ENCODE results near the gene TIMM29. TPM values are rescaled to one million over a fixed set of nuclear protein-coding genes. Genes with fewer than 3 reads are reported as not detected.

TIMM29 gene
- total and polyA plus RNA-seq, 2 of the 13 experiments (the other 11 are each of a cell fraction or from before 2014, with no cell fraction given) = 7.1 to 33.8 TPM

DNA sequence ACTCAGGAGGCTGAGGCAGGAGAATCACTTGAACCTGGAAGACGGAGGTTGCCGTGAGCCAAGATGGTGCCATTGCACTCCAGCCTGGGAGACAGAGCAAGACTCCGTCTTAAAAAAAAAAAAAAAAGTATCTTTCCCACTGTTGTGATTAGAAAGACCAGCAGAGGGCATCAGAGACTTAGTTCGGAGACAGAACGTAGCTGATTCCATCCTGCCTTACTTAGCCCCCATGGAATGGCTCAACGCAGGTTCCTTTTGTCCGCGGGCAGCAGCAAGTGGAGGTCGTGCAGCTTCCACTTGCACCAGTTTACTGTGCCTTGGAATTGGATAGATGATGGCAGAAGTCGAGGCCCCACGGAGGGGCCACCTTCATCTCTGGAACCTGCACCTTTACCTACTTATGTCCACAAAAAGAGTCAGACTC, 8.1 kb downstream of the TIMM29 start (continued):
- TF ChIP-seq, protein P1, sequence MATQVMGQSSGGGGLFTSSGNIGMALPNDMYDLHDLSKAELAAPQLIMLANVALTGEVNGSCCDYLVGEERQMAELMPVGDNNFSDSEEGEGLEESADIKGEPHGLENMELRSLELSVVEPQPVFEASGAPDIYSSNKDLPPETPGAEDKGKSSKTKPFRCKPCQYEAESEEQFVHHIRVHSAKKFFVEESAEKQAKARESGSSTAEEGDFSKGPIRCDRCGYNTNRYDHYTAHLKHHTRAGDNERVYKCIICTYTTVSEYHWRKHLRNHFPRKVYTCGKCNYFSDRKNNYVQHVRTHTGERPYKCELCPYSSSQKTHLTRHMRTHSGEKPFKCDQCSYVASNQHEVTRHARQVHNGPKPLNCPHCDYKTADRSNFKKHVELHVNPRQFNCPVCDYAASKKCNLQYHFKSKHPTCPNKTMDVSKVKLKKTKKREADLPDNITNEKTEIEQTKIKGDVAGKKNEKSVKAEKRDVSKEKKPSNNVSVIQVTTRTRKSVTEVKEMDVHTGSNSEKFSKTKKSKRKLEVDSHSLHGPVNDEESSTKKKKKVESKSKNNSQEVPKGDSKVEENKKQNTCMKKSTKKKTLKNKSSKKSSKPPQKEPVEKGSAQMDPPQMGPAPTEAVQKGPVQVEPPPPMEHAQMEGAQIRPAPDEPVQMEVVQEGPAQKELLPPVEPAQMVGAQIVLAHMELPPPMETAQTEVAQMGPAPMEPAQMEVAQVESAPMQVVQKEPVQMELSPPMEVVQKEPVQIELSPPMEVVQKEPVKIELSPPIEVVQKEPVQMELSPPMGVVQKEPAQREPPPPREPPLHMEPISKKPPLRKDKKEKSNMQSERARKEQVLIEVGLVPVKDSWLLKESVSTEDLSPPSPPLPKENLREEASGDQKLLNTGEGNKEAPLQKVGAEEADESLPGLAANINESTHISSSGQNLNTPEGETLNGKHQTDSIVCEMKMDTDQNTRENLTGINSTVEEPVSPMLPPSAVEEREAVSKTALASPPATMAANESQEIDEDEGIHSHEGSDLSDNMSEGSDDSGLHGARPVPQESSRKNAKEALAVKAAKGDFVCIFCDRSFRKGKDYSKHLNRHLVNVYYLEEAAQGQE (IDR thresholded peaks at IDR 0.05; ENCODE audit: borderline replicate concordance in 1 of 2, low read depth in 1 of 2, low read length in 2 of 2) = no peak
- no peak for TF ChIP-seq RFX5 (IDR thresholded peaks at IDR 0.05; ENCODE audit: low read depth, low read length)
- TF ChIP-seq BRCA1 (CRISPR knock-in tag; IDR thresholded peaks at IDR 0.05) = no peak
- no peak for TF ChIP-seq ATF4 (CRISPR knock-in tag; IDR thresholded peaks at IDR 0.05)
- TF ChIP-seq, protein P2, sequence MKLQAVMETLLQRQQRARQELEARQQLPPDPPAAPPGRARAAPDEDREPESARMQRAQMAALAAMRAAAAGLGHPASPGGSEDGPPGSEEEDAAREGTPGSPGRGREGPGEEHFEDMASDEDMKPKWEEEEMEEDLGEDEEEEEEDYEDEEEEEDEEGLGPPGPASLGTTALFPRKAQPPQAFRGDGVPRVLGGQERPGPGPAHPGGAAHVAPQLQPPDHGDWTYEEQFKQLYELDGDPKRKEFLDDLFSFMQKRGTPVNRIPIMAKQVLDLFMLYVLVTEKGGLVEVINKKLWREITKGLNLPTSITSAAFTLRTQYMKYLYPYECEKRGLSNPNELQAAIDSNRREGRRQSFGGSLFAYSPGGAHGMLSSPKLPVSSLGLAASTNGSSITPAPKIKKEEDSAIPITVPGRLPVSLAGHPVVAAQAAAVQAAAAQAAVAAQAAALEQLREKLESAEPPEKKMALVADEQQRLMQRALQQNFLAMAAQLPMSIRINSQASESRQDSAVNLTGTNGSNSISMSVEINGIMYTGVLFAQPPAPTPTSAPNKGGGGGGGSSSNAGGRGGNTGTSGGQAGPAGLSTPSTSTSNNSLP (IDR thresholded peaks at IDR 0.05; ENCODE audit: low read depth, low read length) = no peak
- TF ChIP-seq ZHX2 (IDR thresholded peaks at IDR 0.05; ENCODE audit: low read depth) = no peak
- TF ChIP-seq ZHX2 (CRISPR knock-in tag; IDR thresholded peaks at IDR 0.05; ENCODE audit: borderline replicate concordance) = no peak
- no peak for TF ChIP-seq ZNF749 (CRISPR knock-in tag; IDR thresholded peaks at IDR 0.05; ENCODE audit: borderline replicate concordance)
- TF ChIP-seq SOX5 (CRISPR knock-in tag; IDR thresholded peaks at IDR 0.05; ENCODE audit: borderline replicate concordance) = no peak
- TF ChIP-seq RAD51 (IDR thresholded peaks at IDR 0.05; ENCODE audit: borderline replicate concordance) = no peak
- TF ChIP-seq KDM5B (CRISPR knock-in tag; IDR thresholded peaks at IDR 0.05; ENCODE audit: borderline replicate concordance) = 0 out of 2 replicates have a peak, but pooled peaks have one; percentile 30
- TF ChIP-seq ZNF547 (CRISPR knock-in tag; IDR thresholded peaks at IDR 0.05) = no peak
- TF ChIP-seq, protein P3, sequence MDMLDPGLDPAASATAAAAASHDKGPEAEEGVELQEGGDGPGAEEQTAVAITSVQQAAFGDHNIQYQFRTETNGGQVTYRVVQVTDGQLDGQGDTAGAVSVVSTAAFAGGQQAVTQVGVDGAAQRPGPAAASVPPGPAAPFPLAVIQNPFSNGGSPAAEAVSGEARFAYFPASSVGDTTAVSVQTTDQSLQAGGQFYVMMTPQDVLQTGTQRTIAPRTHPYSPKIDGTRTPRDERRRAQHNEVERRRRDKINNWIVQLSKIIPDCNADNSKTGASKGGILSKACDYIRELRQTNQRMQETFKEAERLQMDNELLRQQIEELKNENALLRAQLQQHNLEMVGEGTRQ (IDR thresholded peaks at IDR 0.05; ENCODE audit: low read depth, low read length) = no peak
- TF ChIP-seq, protein P3 (CRISPR knock-in tag; IDR thresholded peaks at IDR 0.05; ENCODE audit: borderline replicate concordance) = no peak
- TF ChIP-seq LCORL (IDR thresholded peaks at IDR 0.05) = no peak
- no peak for TF ChIP-seq LCORL (CRISPR knock-in tag; IDR thresholded peaks at IDR 0.05)

Data from HepG2 (cell line).